Fibroblast of lung (primary cell): Measurements from ENCODE around the gene STPG2. TPM values are rescaled to one million over a fixed set of nuclear protein-coding genes. Genes with fewer than 3 reads are reported as not detected.

Experiments used
- DNase-seq, 2 donors: peaks; one replicate each; pipeline versions ENCODE4 v3.0.0 to v3.0.0-alpha.2; 2010; ENCODE audit warnings: low read depth in 2 of 2
- H2AFZ ChIP-seq: 2 replicates; pipeline ENCODE4 v1.5.1; 2012; ENCODE audit warnings: low read length, control low read depth, inconsistent platforms
- H3K27ac ChIP-seq: 2 replicates; pipeline ENCODE4 v1.5.1; 2011; ENCODE audit warnings: low read length, control low read depth; ENCODE audit not compliant: insufficient read depth
- H3K27me3 ChIP-seq: 2 replicates; pipeline ENCODE4 v1.5.1; 2011; ENCODE audit warnings: mild to moderate bottlenecking, low read length; ENCODE audit not compliant: control insufficient read depth, insufficient read depth
- H3K36me3 ChIP-seq: 2 replicates; pipeline ENCODE4 v1.5.1; 2011; ENCODE audit warnings: low read length; ENCODE audit not compliant: control insufficient read depth, insufficient read depth
- H3K4me1 ChIP-seq: 2 replicates; pipeline ENCODE4 v1.5.1; 2011; ENCODE audit warnings: low read length; ENCODE audit not compliant: control insufficient read depth, insufficient read depth; ENCODE audit errors: extremely low read depth
- H3K4me2 ChIP-seq: 2 replicates; pipeline ENCODE4 v1.5.1; 2011; ENCODE audit warnings: low read length, control low read depth; ENCODE audit not compliant: insufficient read depth; ENCODE audit errors: extremely low read depth
- H3K4me3 ChIP-seq, 4 experiments: fragments of 200-600 bp in 1 of 4; sonication (generic) in 1 of 4; replicated peaks in 1 of 4; 2 replicates each; pipeline ENCODE4 v1.5.1; 2011 to 2016; ENCODE audit warnings: low read length in 4 of 4, low read depth in 3 of 4, mild to moderate bottlenecking in 3 of 4, control low read depth in 2 of 4, inconsistent platforms in 1 of 4, mixed read lengths in 1 of 4; ENCODE audit not compliant: insufficient read depth in 1 of 4; ENCODE audit errors: control extremely low read depth in 1 of 4
- H3K79me2 ChIP-seq: 2 replicates; pipeline ENCODE4 v1.5.1; 2012; ENCODE audit warnings: mild to moderate bottlenecking, low read length, inconsistent platforms; ENCODE audit not compliant: control insufficient read depth, insufficient read depth
- H3K9ac ChIP-seq: 2 replicates; pipeline ENCODE4 v1.5.1; 2011; ENCODE audit warnings: mild to moderate bottlenecking, low read length, control low read depth; ENCODE audit not compliant: insufficient read depth
- H3K9me3 ChIP-seq: 2 replicates; pipeline ENCODE4 v1.5.1; 2012; ENCODE audit warnings: low read depth, low read length; ENCODE audit not compliant: control insufficient read depth, insufficient read depth
- H4K20me1 ChIP-seq: 2 replicates; pipeline ENCODE4 v1.5.1; 2011; ENCODE audit warnings: low read length; ENCODE audit not compliant: control insufficient read depth, insufficient read depth; ENCODE audit errors: extremely low read depth
- CTCF ChIP-seq, 2 donors: IDR thresholded peaks in 1 of 2; conservative IDR thresholded peaks in 1 of 2; 1 replicate in 1 of 2; 2 replicates in 1 of 2; pipeline ENCODE4 v1.5.1; 2011 to 2012; ENCODE audit warnings: low read length in 2 of 2, control low read depth in 1 of 2, inconsistent platforms in 1 of 2, low read depth in 1 of 2, mild to moderate bottlenecking in 1 of 2
- EZH2 ChIP-seq: IDR thresholded peaks from 2 replicates; pipeline ENCODE4 v1.5.1; 2012; ENCODE audit warnings: low read length, control low read depth, mild to moderate bottlenecking; ENCODE audit errors: missing control alignments
- polyA plus RNA-seq, 2 donors: library from polyadenylated mRNA; depleted of rRNA in 1 of 2; stranded (reverse) in 1 of 2; unstranded in 1 of 2; fragments of >200 nt; gene quantifications; 2 replicates each; pipeline ENCODE4 v1.2.1, GENCODE V29; 2011 to 2012; ENCODE audit warnings: missing spikeins in 1 of 2
- total RNA-seq: library from RNA; depleted of rRNA; stranded (reverse); fragments of >200 nt; gene quantifications from 2 replicates; pipeline ENCODE4 v1.2.1, GENCODE V29; 2014

STPG2 gene
- total and polyA plus RNA-seq, 2 donors (not counting 1 experiment from before 2014, with no cell fraction given) = 0.17 TPM; not detected in 1

- H3K9me3 ChIP-seq = no peaks in the 10 kb centered on the region
Measured at GRCh38 chr4:98026362-98026761, 116.9 kb downstream of the STPG2 start.

GRCh38 chr4:98006814-98007412 lies 136.4 kb downstream of the STPG2 start:
- H3K4me3 ChIP-seq = no peak overlapping the region
- no peaks in the 10 kb centered on the region for H4K20me1 ChIP-seq
- H3K79me2 ChIP-seq = no peaks in the 10 kb centered on the region
- TF ChIP-seq EZH2 (no peak), CTCF (conservative IDR thresholded peaks at IDR 0.05 in 1 of 2, IDR thresholded peaks at IDR 0.05 in 1 of 2; ENCODE audit: low read depth in 1 of 2, low read length in 2 of 2) (no peak)
- H2AFZ ChIP-seq = no peak overlapping the region
- H3K4me1 ChIP-seq = no peaks in the 10 kb centered on the region
- H3K9me3 ChIP-seq = no peaks in the 10 kb centered on the region
- no peak overlapping the region for H3K4me2 ChIP-seq
- no peak for DNase-seq
- H3K27ac ChIP-seq = no peak overlapping the region
- no peak overlapping the region for H3K9ac ChIP-seq
- no peaks in the 10 kb centered on the region for H3K27me3 ChIP-seq
- H3K36me3 ChIP-seq = no peaks in the 10 kb centered on the region

More at GRCh38 chr4:98026362-98026761, 116.9 kb downstream of the STPG2 start:
- Histone ChIP-seq H3K4me1 (no peaks in the 10 kb centered on the region), H3K9ac (no peak overlapping the region), H3K79me2 (no peaks in the 10 kb centered on the region), H3K27ac (no peak overlapping the region), H3K27me3 (no peaks in the 10 kb centered on the region), H2AFZ (no peak overlapping the region), H3K36me3 (no peaks in the 10 kb centered on the region), H4K20me1 (no peaks in the 10 kb centered on the region), H3K4me2 (no peak overlapping the region), H3K4me3 (no peak overlapping the region)
- DNase-seq = no peak
- TF ChIP-seq CTCF (conservative IDR thresholded peaks at IDR 0.05 in 1 of 2, IDR thresholded peaks at IDR 0.05 in 1 of 2; ENCODE audit: low read depth in 1 of 2, low read length in 2 of 2) (no peak), EZH2 (no peak)

- H3K4me1 ChIP-seq = no peaks in the 10 kb centered on the region
- no peak overlapping the region for H2AFZ ChIP-seq
- no peak overlapping the region for H3K4me3 ChIP-seq
- no peak overlapping the region for H3K9ac ChIP-seq
- no peak overlapping the region for H3K27ac ChIP-seq
- H3K9me3 ChIP-seq = no peaks in the 10 kb centered on the region
- no peaks in the 10 kb centered on the region for H3K36me3 ChIP-seq
- no peak overlapping the region for H3K4me2 ChIP-seq
- TF ChIP-seq CTCF (conservative IDR thresholded peaks at IDR 0.05 in 1 of 2, IDR thresholded peaks at IDR 0.05 in 1 of 2; ENCODE audit: low read depth in 1 of 2, low read length in 2 of 2) (no peak), EZH2 (no peak)
- DNase-seq = no peak
- no peaks in the 10 kb centered on the region for H3K79me2 ChIP-seq
- H3K27me3 ChIP-seq = no peaks in the 10 kb centered on the region
- no peaks in the 10 kb centered on the region for H4K20me1 ChIP-seq
Measured at GRCh38 chr4:98006060-98006459, 137.2 kb downstream of the STPG2 start.
